GM12878 (cell line): ENCODE results near the gene C19orf38. TPM values are rescaled to one million over a fixed set of nuclear protein-coding genes. Genes with fewer than 3 reads are reported as not detected.
A peak's percentile ranks its signal among the peaks of the same experiment; 100 is the strongest.

ENCODE experiments used
- ATAC-seq: fragments of 200-7000 bp; cut with Tn5 transposase; 3 replicates; pipeline ENCODE4 v1.9.1; 2020; ENCODE audit warnings: mild to moderate bottlenecking, moderate library complexity
- BruUV-seq: library from RNA; stranded (reverse); fragments of 400-500 nt; replicated peaks from 2 replicates; lab custom pipeline; 2021; lab: Mats Ljungman, UMichigan
- CTCF ChIA-PET: fragments of 300-600 bp; sonication (Branson Sonifier 250); formaldehyde crosslinking; extraction: SDS; loops from one replicate; lab custom pipeline; 2021; ENCODE audit warnings: inconsistent platforms; lab: Yijun Ruan, JAX
- POLR2A ChIA-PET: fragments of 350-600 bp; formaldehyde crosslinking; extraction: SDS; loops from one replicate; lab custom pipeline; 2021; ENCODE audit warnings: inconsistent platforms; lab: Charles Lee
- RAD21 ChIA-PET: fragments of 300-600 bp; sonication (Branson Sonifier 250); formaldehyde crosslinking; loops from one replicate; lab custom pipeline; 2023; ENCODE audit warnings: antibody characterized with exemption; ENCODE audit not compliant: unreplicated experiment; lab: Charles Lee
- SMC1A ChIA-PET: fragments of 300-600 bp; sonication (Branson Sonifier 250); formaldehyde crosslinking; loops from one replicate; lab custom pipeline; 2023; ENCODE audit not compliant: unreplicated experiment, uncharacterized antibody; lab: Charles Lee
- DNase-seq: peaks from one replicate; pipeline ENCODE4 v3.0.0-alpha.2; 2011; ENCODE audit warnings: low read depth, low spot score
- FAIRE-seq: peaks from 3 replicates; lab custom pipeline; 2011; peaks lifted over from hg19 to GRCh38; lab: Jason Lieb, UNC
- H2AFZ ChIP-seq: 2 replicates; pipeline ENCODE4 v1.6.0; 2011; ENCODE audit warnings: low read depth, low read length, control low read depth; ENCODE audit not compliant: control insufficient read depth
- H3K27ac ChIP-seq: 2 replicates; pipeline ENCODE4 v1.5.1; 2011; ENCODE audit warnings: control low read depth; ENCODE audit not compliant: control insufficient read depth, insufficient read depth
- H3K27me3 ChIP-seq, 2 experiments: replicated peaks in 1 of 2; 2 replicates each; pipeline versions ENCODE4 v1.6.0 to v1.6.1; 2011; ENCODE audit warnings: low read length in 1 of 2; ENCODE audit not compliant: control insufficient read depth in 2 of 2, insufficient read depth in 2 of 2
- H3K36me3 ChIP-seq, 2 experiments: 2 replicates each; pipeline ENCODE4 v1.5.1; 2011; ENCODE audit warnings: low read length in 1 of 2; ENCODE audit not compliant: control insufficient read depth in 2 of 2, insufficient read depth in 2 of 2
- H3K4me1 ChIP-seq: 2 replicates; pipeline ENCODE4 v1.6.1; 2011; ENCODE audit warnings: mild to moderate bottlenecking, low read length, moderate library complexity, mixed read lengths; ENCODE audit not compliant: control insufficient read depth, insufficient read depth
- H3K4me2 ChIP-seq: 2 replicates; pipeline ENCODE4 v1.6.0; 2011; ENCODE audit warnings: control low read depth; ENCODE audit not compliant: control insufficient read depth, insufficient read depth
- H3K4me3 ChIP-seq: fragments of 200-600 bp; sonication (generic); 2 replicates; pipeline ENCODE4 v1.5.1; 2016
- H3K79me2 ChIP-seq: 2 replicates; pipeline ENCODE4 v1.6.0; 2011; ENCODE audit warnings: low read length; ENCODE audit not compliant: control insufficient read depth, insufficient read depth
- H3K9ac ChIP-seq: 2 replicates; pipeline ENCODE4 v1.8.0; 2011; ENCODE audit warnings: low read length, control low read depth, mixed read lengths; ENCODE audit not compliant: control insufficient read depth, insufficient read depth
- H3K9me3 ChIP-seq: replicated peaks from 3 replicates; pipeline ENCODE4 v1.5.1; 2011; ENCODE audit warnings: mild to moderate bottlenecking, low read length; ENCODE audit not compliant: control insufficient read depth, insufficient read depth
- H4K20me1 ChIP-seq: 2 replicates; pipeline ENCODE4 v1.6.0; 2011; ENCODE audit not compliant: control insufficient read depth, insufficient read depth
- ATF3 ChIP-seq: IDR thresholded peaks from 2 replicates; pipeline ENCODE4 v1.6.1; 2011; ENCODE audit warnings: low read depth, mild to moderate bottlenecking, low read length, moderate library complexity, borderline replicate concordance; ENCODE audit errors: extremely low read depth
- CREB1 ChIP-seq: IDR thresholded peaks from 2 replicates; pipeline ENCODE4 v1.6.1; 2012; ENCODE audit warnings: low read depth, mild to moderate bottlenecking, inconsistent platforms
- E2F4 ChIP-seq: IDR thresholded peaks from 2 replicates; pipeline ENCODE4 v1.6.1; 2012; ENCODE audit warnings: low read depth, low read length, improper control_type of control experiment
- EGR1 ChIP-seq, 2 experiments: IDR thresholded peaks; 1 replicate in 1 of 2; 2 replicates in 1 of 2; pipeline ENCODE4 v1.6.1; 2011 to 2012; ENCODE audit warnings: low read depth in 2 of 2, low read length in 2 of 2, borderline replicate concordance in 1 of 2, mild to moderate bottlenecking in 1 of 2, moderate library complexity in 1 of 2
- ESRRA ChIP-seq: IDR thresholded peaks from 2 replicates; pipeline ENCODE4 v1.6.1; 2012; ENCODE audit warnings: mild to moderate bottlenecking, low read length, improper control_type of control experiment
- HDAC6 ChIP-seq: fragments of 200-600 bp; sonication (generic); IDR thresholded peaks from one replicate; pipeline ENCODE4 v1.8.0; 2017; ENCODE audit warnings: antibody characterized with exemption; ENCODE audit not compliant: unreplicated experiment
- MEF2B ChIP-seq: fragments of 450-650 bp; IDR thresholded peaks from 2 replicates; pipeline ENCODE4 v1.6.1; 2018; ENCODE audit warnings: mild to moderate bottlenecking, moderate library complexity; ENCODE audit not compliant: partially characterized antibody, poor library complexity, severe bottlenecking
- MXI1 ChIP-seq: fragments of 150-350 bp; IDR thresholded peaks from 2 replicates; pipeline ENCODE4 v1.6.1; 2011; ENCODE audit warnings: low read depth, mild to moderate bottlenecking, inconsistent platforms, low read length, improper control_type of control experiment
- MYC ChIP-seq: IDR thresholded peaks from 2 replicates; pipeline ENCODE4 v1.6.1; 2011; ENCODE audit warnings: mild to moderate bottlenecking, low read length, moderate library complexity, inconsistent platforms; ENCODE audit not compliant: insufficient read depth, insufficient replicate concordance, insufficient read length, severe bottlenecking
- SMC3 ChIP-seq: IDR thresholded peaks from 2 replicates; pipeline ENCODE4 v1.6.1; 2011; ENCODE audit warnings: low read length, improper control_type of control experiment, borderline replicate concordance
- SP1 ChIP-seq: IDR thresholded peaks from one replicate; pipeline ENCODE4 v1.6.1; 2011; ENCODE audit warnings: low read depth, low read length
- ZBTB33 ChIP-seq: fragments of 450-650 bp; IDR thresholded peaks from 2 replicates; pipeline ENCODE4 v1.6.1; 2017; ENCODE audit warnings: mild to moderate bottlenecking
- ZNF24 ChIP-seq: fragments of 450-650 bp; IDR thresholded peaks from 2 replicates; pipeline ENCODE4 v1.6.1; 2017; ENCODE audit warnings: antibody characterized with exemption, mild to moderate bottlenecking
- WGBS: methylation state at CpG from one replicate; pipeline ENCODE4 v1.1.6; 2016; ENCODE audit warnings: low lambda C conversion rate; ENCODE audit not compliant: insufficient replicate concordance, insufficient coverage; ENCODE audit errors: missing lambda C conversion rate; 5-methylcytosine and 5-hydroxymethylcytosine counted together
- in situ Hi-C: fragments of 300-500 bp; cut with MboI; formaldehyde crosslinking; loops from 9 replicates; pipeline ENCODE4 v1.14.3; 2018; ENCODE audit warnings: mixed read lengths
- intact Hi-C: fragments of 100-400 bp; cut with micrococcal nuclease; formaldehyde crosslinking; loops from one replicate; pipeline ENCODE4 v1.14.2; 2022; ENCODE audit not compliant: unreplicated experiment
- polyA plus RNA-seq, 11 experiments: library from polyadenylated mRNA; depleted of rRNA in 4 of 11; unstranded in 6 of 11; stranded (reverse) in 5 of 11; fragments of >200 nt; fragmentation: Nextera tagmentation in 4 of 11; fragmentation: Illumina TruSeq in 1 of 11; extraction: Ambion mirVana in 4 of 11; extraction: Trizol in 1 of 11; gene quantifications; 1 replicate in 1 of 11; 2 replicates in 10 of 11; pipeline versions ENCODE4 v1.2.1 to v1.2.3, GENCODE V29; 2011 to 2016; ENCODE audit warnings: inconsistent platforms in 2 of 11, missing spikeins in 2 of 11, low read depth in 1 of 11
- total RNA-seq, 4 experiments: library from RNA; depleted of rRNA in 3 of 4; stranded (reverse); fragments of >200 nt in 3 of 4; fragmentation: Illumina TruSeq in 1 of 4; extraction: Trizol in 1 of 4; gene quantifications; 2 replicates each; pipeline versions ENCODE4 v1.2.1 to v1.2.3, GENCODE V29; 2013 to 2021
- TF ChIP-seq, protein P1 (sequence below): fragments of 450-650 bp; IDR thresholded peaks from 2 replicates; pipeline ENCODE4 v1.6.1; 2018; ENCODE audit warnings: mild to moderate bottlenecking, low read depth, moderate library complexity; ENCODE audit not compliant: partially characterized antibody

Gene C19orf38
- total and polyA plus RNA-seq, 10 of the 15 experiments (the other 5 are each of a cell fraction or from before 2014, with no cell fraction given), result 2.6 to 7.5 (median 5.0) TPM

GRCh38 chr19:10836479-10837330, 11.5 kb upstream of the C19orf38 start:
- Histone ChIP-seq H2AFZ (peak overlapping the region; percentile 64), H4K20me1 (peaks cover 3% of the 10 kb centered on the region; the same call in 1 of the 2 replicates), H3K9me3 (peaks cover 5% of the 10 kb centered on the region; the same call in 2 of the 3 replicates), H3K9ac (peak overlapping the region; percentile 93), H3K4me2 (peak overlapping the region; percentile 80), H3K27me3 (no peaks in the 10 kb centered on the region), H3K36me3 (peaks cover 4 to 12% of the 10 kb centered on the region in 2 experiments; a peak in 3 of 4 replicates), H3K4me3 (peak overlapping the region; percentile 78; the same call in 1 of the 2 replicates), H3K79me2 (no peaks in the 10 kb centered on the region; the same call in 1 of the 2 replicates), H3K27ac (peak overlapping the region; percentile 89), H3K4me1 (peaks cover 12% of the 10 kb centered on the region)
- ChIA-PET SMC1A (interaction anchor here (0.9 to 2.8 kb wide), 16 partner anchors 9 to 135 kb away, joined by 3 to 24 read pairs (median 6); partner anchors contain the start of genes DNM2 and QTRT1), POLR2A (interaction anchor here (0.7 to 1.6 kb wide), 12 partner anchors 15 to 235 kb away, joined by 3 to 10 read pairs (median 6); partner anchors contain the start of gene DNM2), RAD21 (interaction anchor here (0.6 to 2.0 kb wide), 12 partner anchors 17 to 361 kb away, joined by 3 to 41 read pairs (median 5); partner anchors contain the start of genes CARM1, DNM2 and QTRT1), CTCF (interaction anchor here (0.8 to 3.6 kb wide), 17 partner anchors 8 to 199 kb away, joined by 3 to 68 read pairs (median 5); partner anchors contain the start of genes DNM2 and QTRT1)
- intact Hi-C loops, result loop anchor here (1.0 kb wide), 1 partner anchor 119 kb away; no protein-coding TSS in a partner anchor
- ATAC-seq (peak; percentile 44), DNase-seq (no peak), FAIRE-seq (no peak)
- 51% methylated on average over 38 of the region's 38 CpGs for WGBS
- BruUV-seq, result TSS peak; percentile 81
- in situ Hi-C loops, result no loop called here
- TF ChIP-seq E2F4 (peak; percentile 72), MEF2B (peak; percentile 97), HDAC6 (peak; percentile 38), MXI1 (peak; percentile 89; the same call in 1 of the 2 replicates), ZNF24 (no peak), SMC3 (no peak), ATF3 (peak; percentile 72), MYC (peak; percentile 78), ESRRA (peak; percentile 72; the same call in 1 of the 2 replicates), CREB1 (peak; percentile 66), ZBTB33 (peak; percentile 93; the same call in 1 of the 2 replicates), SP1 (peak; percentile 25), EGR1 (IDR thresholded peaks at IDR 0.05; ENCODE audit: borderline replicate concordance in 1 of 2, low read depth in 2 of 2, low read length in 2 of 2) (no peak)
- TF ChIP-seq, protein P1, sequence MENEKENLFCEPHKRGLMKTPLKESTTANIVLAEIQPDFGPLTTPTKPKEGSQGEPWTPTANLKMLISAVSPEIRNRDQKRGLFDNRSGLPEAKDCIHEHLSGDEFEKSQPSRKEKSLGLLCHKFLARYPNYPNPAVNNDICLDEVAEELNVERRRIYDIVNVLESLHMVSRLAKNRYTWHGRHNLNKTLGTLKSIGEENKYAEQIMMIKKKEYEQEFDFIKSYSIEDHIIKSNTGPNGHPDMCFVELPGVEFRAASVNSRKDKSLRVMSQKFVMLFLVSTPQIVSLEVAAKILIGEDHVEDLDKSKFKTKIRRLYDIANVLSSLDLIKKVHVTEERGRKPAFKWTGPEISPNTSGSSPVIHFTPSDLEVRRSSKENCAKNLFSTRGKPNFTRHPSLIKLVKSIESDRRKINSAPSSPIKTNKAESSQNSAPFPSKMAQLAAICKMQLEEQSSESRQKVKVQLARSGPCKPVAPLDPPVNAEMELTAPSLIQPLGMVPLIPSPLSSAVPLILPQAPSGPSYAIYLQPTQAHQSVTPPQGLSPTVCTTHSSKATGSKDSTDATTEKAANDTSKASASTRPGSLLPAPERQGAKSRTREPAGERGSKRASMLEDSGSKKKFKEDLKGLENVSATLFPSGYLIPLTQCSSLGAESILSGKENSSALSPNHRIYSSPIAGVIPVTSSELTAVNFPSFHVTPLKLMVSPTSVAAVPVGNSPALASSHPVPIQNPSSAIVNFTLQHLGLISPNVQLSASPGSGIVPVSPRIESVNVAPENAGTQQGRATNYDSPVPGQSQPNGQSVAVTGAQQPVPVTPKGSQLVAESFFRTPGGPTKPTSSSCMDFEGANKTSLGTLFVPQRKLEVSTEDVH, result no peak
